ENCODE measurements around the gene RFFL.

RFFL gene

DNA sequence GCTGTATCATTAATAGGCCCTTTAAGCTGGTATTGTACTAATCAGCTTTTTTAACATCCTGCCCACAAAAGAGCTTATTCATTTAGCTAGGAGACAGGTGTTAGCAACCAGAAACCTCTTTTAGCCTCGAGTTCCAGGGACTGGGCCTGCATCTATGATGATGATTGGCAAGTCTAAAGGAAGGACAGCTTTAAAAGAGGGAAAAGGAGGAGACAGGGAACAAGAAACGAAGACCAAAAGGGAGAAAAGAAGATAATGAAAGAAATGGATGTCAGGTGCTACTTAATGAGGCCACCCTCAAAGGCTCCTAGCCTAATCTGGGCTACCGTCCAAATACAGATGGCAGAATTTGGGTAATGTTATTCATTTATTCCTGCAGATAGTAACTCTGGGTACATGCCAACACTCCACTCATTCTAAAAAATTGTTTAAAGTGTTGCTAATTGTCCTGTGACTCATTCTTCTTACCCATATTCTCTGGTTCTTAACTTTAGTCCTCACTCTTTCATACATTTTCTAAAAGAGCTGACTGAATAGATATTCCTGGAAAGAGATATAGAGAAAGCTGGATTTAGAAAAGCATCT is 18.7 kb upstream of the RFFL start:
- DNase-seq (ENCODE audit: low read depth in 1 of 2, low spot score in 1 of 2) = no peak

DNA sequence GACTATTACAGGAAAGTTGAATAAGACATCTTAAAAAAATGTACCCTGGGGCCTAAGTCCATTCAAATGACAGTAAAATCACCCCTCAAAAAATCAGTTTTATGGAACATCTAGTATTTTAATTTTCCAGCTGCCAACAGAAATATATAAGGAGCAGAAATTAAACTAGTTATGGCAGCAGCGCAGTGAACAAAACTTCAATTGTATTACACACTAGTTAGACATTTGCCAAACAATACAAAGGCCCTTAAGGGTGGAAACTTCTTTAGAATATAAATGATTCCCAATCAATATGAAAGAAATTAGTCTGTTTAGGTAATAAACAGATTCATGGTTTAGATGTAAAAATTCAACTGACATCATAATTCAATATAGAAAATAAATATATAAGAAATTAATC is 18.1 kb upstream of the RFFL start:
- no peak for DNase-seq (ENCODE audit: low read depth in 1 of 2, low spot score in 1 of 2)

DNA sequence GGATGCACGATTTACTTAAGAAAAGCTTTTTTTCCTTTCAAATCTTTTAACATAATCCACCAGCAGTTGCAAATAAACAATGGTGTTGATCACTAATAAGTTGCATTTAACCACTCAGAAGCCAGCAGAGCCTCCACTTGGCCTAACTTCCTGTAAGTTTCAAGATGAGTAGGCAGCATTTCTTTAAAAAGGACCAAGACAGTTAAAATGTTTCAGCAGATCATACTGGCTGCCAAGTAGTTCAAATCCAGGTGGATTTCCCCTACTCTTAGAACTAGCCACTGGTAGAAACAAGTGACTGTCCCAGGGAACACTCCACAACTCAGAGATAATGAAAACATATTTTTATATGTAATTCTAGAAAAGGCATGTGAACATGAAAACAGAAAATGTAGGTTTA is 17.0 kb upstream of the RFFL start:
- no peak for DNase-seq (ENCODE audit: low read depth in 1 of 2, low spot score in 1 of 2)

DNA sequence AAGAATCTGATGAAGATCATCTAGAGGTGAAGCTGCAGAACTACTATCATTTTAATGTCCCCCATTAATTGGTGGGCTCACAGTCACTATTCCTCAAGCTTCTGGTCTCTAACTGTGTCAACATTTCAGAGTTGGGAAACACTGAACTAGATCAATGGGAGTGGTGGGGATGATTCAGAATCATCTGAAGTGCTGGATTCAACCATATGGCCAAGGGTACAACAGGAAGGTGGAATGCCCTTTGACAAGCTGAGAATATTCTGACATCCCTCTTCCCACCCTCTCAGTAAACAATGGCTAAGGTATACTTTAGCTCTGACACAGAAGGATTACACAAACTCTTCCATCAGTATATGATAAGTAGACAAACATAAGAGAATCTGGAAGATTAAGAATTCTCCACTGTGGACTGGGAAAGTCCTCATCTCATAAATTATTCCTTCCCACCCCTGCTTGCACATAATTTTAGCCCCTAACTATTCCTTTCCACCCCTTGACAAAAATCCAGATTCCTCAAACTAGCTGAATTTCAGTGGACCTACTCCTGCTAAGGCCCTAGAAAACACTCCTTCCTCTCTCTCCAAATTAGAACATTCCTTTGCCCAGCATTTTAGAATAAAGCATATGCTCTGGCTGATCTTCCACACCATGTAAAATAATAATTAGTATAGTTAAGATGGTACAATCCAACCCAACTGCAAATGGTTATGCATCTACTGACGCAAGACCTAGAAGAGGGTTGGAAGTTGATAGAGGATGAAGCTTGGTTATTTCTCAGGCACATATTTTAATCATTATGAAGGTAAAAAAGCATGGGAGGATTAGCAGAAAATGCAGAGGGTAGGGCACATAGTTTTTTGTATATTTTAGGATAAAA is 16.3 kb upstream of the RFFL start:
- no peak for DNase-seq (ENCODE audit: low read depth in 1 of 2, low spot score in 1 of 2)

DNA sequence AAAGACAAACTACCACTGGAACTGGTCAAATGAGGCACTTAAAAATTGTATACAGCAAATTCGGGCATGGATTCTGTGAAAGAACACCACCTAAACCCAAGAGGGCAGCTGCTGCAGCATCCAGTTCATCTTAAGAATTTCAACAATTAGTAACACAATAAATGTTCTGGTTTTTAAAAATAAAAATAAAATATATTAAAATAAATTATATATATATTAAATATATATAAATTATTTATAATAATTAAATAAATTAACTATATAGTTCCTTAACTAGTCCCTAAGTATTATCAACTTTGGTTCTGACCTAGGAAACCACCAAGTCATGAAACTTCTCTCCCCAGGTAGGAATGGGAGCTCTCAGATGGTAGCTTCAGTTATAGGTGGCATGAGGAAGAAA is 13.4 kb upstream of the RFFL start:
- DNase-seq (ENCODE audit: low read depth in 1 of 2, low spot score in 1 of 2) = no peak

DNA sequence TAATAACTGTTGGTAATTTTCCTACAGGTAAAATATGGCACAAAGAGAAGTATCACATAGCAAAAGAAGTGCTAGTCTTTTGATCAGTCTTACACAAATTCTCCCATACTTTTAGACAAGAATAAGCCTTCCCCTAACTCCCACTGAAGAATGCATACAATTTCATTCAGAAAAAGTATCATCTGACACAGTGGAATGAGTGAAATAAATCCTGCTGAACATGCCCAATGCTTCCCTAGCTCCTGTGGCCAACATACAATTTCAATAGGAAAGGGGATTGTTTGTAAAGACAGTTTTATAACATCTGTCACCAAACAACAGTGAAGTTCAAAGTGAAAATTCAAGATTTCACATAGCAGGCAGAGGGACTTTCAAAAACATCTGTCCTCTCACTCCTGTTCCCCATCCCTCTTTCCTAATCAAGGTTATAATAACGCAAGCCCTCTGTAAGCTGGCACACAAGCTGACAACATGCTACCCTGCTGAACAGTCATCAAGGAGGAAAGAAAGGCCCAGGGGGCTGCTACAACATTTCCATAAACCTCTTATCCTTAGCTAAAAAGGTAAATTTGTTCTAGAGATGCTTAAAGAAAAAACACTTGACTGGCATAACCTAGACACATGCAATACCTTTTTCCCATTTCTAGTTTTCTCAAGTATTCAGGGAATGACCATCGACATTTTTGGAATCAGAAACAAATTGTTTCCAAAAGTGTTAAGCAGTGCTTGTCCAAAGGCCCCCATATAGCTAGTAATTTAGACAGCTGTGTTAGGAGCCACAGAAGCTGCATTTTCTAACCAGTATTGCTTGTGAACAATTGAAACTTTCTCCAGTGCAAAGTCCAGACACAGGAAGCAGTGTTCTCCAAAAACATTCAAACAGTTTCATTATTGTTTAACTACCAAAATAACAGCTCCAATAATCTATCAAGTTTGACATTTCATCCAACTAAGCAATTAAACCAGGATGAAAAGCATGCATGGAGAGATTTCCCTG is 11.5 kb upstream of the RFFL start:
- DNase-seq (ENCODE audit: low read depth in 1 of 2, low spot score in 1 of 2) = no peak

DNA sequence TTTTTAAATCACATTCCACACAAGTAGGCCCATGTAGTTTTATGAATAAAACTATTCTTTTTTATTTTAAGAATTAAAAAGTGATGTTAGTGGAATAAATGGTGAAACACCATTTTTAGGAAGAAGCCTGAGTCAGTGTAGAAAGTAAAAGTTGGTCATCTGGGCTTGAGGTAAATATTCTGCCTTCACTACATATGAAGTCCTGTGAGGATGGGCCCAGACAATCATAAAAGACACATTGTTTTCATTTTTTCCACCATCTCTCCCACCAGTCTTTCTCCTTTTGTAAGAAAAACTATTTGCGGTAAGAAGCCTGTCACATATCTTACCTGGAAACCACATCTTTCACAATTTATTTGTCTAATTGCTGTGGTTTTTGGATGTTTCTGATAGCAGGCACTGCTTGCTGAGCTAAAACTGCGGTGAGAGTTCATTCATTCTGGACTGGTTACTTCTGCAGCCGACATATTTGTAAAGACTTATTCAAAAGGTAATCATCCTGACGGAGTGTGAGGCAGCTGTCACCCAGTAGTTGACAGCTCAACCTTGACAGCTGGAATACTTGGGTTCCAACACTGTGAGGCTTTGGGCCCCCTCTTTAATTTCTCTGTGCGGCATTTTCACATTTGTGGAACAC is 10.6 kb upstream of the RFFL start:
- DNase-seq (ENCODE audit: low read depth in 1 of 2, low spot score in 1 of 2) = no peak

DNA sequence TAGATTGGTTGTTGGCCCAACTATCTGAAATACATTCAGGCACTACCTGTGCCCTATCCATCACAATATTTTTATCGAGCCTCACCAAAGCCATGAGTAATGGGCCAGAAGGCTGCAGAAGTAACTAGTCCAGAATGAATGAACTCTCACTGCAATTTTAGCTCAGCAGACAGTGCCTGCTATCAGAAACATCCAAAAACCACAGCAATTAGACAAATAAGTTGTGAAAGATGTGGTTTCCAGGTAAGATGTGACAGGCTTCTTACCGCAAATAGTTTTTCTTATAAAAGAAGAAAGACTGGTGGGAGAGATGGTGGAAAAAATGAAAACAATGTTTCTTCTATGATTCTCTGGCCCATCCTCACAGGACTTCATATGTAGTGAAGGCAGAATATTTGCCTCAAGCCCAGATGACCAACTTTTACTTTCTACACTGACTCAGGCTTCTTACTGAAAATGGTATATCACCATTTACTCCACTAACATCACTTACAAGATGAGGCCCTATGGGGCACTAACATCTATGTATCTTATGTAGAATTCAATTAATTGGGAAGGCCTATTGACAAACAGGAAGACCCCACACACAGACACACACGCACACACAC is 9.8 kb upstream of the RFFL start:
- no peak for DNase-seq (ENCODE audit: low read depth in 1 of 2, low spot score in 1 of 2)

DNA sequence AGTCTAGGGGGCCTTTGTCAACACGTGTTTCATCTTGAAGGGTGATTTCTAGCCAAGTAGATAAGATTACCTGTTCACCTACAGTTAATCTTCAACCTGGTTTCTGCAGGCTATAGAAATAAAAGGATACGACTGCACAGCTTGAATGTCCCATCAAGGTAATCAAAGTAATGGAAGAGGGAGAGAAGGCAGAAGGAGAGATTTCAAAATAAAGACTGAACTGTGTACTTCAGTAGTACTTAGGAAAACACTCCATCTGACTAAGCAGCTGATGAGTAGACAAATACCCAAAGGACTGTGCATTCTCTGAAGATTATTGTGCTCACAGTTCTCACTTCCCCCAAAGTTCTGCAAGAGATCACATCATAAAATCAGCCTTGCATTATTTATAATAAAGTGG is 5.8 kb upstream of the RFFL start:
- no peak for DNase-seq (ENCODE audit: low read depth in 1 of 2, low spot score in 1 of 2)

DNA sequence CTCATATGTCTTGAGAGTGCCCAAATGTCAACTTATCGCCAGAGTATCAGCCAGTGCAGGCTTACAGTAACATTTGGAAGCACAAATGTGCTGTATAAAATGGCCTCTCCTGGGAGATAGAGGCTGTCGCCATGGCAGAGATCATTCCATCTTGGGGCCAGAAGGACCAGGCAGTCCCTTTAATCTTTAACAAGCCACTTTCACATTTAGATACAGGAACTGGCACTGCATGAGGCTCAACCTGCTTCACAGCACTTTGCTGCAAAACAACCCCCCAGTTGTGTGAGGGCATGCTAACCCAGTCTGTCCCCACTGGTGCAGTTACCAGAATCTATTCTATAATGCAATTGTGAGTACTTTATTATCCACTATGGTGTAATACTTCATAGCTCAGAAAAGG is 4.7 kb upstream of the RFFL start:
- no peak for DNase-seq (ENCODE audit: low read depth in 1 of 2, low spot score in 1 of 2)

DNA sequence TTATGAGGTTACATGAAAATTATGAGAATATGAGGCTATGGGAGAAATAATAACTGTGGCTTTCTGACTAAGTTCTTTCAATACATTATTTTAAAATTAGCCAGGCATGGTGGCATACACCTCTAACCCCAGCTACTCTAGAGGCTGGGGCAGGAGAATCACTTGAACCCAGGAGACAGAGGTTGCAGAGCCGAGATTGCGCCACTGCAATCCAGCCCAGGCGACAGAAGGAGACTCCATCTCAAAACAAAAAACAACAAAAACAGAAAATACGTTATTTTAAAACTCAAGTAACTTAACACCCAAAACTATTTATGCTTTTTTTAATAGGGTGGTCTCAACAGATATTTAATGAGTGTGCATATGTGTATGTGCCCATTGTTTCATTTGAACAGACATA is 2.4 kb upstream of the RFFL start:
- DNase-seq (ENCODE audit: low read depth in 1 of 2, low spot score in 1 of 2) = no peak

DNA sequence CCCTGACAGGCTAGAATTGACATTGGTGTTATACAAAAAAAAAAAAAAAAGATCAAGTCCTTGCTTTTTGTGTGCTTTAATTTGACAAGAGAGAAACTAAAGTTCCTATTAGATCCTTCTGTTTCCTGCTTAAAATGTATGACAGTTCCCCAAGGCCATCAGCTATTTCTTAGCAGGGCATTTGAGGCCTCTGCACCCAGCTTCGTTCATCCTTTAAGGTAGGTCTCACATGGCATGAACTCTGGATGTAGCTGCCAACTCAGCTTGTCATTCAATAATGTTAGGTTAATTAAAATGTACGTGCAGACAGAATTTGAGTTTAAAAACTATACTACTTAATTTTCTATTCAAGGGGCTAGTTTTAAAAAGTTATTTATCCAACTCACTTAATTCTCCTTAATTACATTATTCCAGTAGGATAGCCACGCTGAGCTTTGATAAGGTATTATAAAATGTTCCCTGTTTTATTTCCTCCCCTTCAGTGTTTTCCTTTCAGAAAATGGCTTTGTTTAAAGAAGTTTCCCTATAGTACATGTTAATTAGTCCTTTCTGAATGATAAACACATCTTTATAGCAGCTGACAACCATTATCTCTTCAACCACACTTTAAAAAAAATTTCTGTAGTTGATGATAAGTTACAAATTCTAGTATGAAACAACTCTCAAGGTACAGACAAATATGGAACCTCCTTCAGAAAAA is 1.2 kb upstream of the RFFL start:
- no peak for DNase-seq (ENCODE audit: low read depth in 1 of 2, low spot score in 1 of 2)

DNA sequence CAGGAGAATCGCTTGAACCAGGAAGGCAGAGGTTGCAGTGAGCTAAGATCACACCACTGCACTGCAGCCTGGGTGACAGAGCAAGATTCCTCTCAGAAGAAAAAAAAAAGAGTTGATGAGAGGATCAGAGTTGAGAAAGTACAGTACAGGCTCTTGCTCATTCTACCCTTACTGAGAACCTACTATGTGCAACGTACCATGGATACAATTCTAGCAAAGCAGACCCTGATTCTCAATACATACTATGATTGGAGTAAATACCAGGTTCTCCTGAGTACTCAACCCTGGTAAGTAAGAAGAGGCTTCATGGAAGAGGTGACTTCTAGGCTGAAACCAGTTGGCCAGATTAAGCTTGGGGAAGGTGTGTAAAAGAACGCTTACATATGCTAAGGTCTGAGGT is 1.2 kb downstream of the RFFL start:
- no peak for DNase-seq (ENCODE audit: low read depth in 1 of 2, low spot score in 1 of 2)

DNA sequence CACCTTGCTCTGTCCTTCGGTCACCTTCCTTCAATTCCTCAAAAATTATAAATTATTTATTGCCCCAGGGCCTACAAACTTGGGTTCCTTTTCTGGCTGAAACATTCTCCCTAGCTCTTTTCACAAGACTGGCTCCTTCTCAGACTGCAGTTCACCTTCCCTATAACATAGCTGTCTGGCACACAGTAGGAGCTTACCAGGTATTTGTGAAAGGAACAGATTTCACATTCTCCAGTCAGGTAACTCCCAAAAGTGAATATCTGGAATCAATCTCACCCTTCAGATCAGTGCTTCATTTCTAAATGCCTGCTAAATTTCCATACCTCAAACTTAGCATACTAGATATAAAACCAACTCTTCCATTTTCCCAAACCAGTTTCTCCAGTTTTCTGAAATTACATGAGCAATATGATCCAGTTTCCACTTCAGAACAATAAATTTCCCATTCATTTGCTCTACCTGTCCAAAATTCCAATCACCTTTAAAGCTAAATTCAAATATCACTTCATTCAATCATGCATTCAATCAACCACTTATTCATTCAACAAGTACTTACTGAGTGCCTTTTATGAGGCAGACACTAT is 6.1 kb downstream of the RFFL start:
- no peak for DNase-seq (ENCODE audit: low read depth in 1 of 2, low spot score in 1 of 2)

DNA sequence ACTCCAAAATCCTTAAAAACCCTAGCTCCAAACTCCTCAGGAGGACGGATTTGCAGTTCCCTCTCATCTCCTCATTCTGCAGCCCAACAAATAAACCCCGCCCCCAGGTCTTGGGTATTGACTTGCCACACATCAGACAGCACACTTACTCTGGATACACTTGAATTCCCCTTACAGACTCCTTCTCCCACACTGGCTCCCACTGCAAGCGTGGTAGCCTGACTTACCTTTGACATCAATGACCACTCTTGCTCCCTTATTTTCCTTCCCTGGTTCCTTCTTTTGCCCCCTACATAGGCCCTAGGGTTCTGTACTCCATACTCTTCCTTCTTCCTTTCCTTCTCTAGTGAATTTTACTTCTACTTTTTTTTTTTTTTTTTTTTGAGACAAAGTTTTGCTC is 7.5 kb downstream of the RFFL start:
- no peak for DNase-seq (ENCODE audit: low read depth in 1 of 2, low spot score in 1 of 2)

DNA sequence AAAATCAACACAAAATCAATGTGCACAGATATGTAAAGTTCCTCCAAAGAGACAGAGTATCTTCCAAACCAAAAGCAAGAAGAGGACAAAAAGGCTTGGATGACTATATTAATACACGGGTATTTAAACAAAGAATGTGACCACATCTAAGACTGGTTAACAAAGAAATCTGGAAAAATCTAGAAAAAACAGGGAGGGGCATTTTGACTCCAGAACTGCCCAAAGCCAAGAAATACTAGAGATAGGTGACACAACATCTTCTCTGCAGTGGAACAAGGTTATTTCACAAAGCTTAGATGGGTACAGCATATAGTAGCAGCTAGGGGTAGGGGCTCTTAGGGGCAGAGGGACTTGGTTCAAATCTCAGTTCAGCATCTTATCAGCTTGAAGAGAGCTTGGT is 10.3 kb downstream of the RFFL start:
- DNase-seq (ENCODE audit: low read depth in 1 of 2, low spot score in 1 of 2) = no peak

DNA sequence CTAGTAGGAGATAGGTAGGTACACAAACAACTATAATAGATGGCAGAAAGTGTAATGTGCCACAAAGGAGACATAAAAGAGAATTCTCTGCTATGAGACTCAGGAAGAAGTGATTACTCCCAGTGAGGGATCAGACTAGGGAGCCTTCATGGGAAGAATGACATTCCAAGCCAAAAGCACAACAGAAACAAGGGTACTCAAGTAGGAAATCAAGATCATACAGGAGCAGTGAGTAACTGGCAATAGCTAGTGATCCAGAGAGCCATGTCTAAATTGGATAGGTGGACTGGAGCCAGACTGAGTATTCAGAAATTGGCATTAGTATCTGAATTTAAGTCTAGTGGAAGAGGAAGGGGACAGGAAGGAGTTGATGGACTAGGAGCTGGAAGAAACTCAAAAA is 10.7 kb downstream of the RFFL start:
- DNase-seq (ENCODE audit: low read depth in 1 of 2, low spot score in 1 of 2) = no peak

DNA sequence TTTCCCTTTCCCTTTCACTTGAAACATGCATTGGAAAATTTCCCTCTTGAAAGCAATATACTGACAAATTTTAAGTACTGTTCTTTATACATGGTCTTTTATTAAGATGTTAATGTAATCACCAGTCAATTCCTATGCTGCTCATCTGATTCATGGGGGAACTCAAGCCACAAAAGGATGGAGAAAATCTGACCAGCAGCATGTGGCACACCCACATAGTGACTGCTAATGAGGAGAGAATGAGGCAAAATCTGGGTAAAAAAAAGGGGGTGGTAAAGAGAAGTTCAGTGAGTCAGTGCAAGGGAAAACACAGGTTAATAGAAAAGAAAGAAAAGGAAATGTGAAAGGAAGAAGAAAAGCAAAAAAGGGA is 11.3 kb downstream of the RFFL start:
- DNase-seq (ENCODE audit: low read depth in 1 of 2, low spot score in 1 of 2) = no peak

DNA sequence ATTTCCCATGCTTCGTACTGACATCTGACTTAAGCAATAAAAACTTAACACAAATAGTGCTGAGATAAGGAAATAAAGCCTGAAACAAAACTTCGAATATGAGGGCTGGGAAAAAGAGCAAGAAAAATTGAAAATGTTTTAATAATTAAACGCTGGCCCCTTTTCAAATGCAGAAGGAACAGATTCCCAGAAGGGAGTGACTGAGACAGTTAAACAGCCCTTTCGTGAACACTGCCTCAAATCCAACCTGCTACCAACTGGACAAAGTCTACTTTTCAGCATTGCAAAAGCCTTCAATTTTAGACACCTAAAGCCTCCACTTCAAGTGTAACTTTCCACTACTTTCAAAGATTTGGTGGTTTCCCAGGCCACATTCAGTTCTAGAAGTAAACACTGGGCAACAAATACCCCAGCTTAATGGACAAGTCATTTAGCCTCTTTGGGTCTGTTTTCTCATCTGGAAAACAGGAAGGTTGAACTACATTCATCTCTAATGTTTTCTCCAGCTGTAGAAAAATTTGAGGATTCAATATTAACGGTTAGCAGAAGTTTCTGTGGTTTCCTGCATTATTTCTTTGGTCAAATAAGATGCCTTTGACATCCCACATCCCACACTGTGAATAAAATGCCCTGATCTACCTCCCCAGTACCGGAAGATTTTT is 11.8 kb downstream of the RFFL start:
- no peak for DNase-seq (ENCODE audit: low read depth in 1 of 2, low spot score in 1 of 2)

All from stimulated activated CD4-positive, alpha-beta T cell treated with anti-CD3 and anti-CD28 coated beads, Interleukin-15, amount 100 ng/mL, for 1 hour (primary cell).